Measurements from ENCODE around the gene CACNA1D. TPM values are rescaled to one million over a fixed set of nuclear protein-coding genes. Genes with fewer than 3 reads are reported as not detected.

Gene CACNA1D
- total and polyA plus RNA-seq, 2 donors (not counting 1 experiment from before 2014, with no cell fraction given): 0.17 to 0.37 TPM

- Histone ChIP-seq H3K4me3 (replicated peaks in 1 of 4; ENCODE audit: control extremely low read depth in 1 of 4, insufficient read depth in 1 of 4, low read depth in 3 of 4, low read length in 4 of 4) (no peak overlapping the region), H4K20me1 (ENCODE audit: control insufficient read depth, extremely low read depth, insufficient read depth, low read length) (no peaks in the 10 kb centered on the region), H3K27me3 (ENCODE audit: control insufficient read depth, insufficient read depth, low read length) (peaks cover 5% of the 10 kb centered on the region), H3K4me2 (ENCODE audit: extremely low read depth, insufficient read depth, low read length) (no peak overlapping the region), H3K9me3 (ENCODE audit: control insufficient read depth, insufficient read depth, low read depth, low read length) (no peaks in the 10 kb centered on the region), H3K4me1 (ENCODE audit: control insufficient read depth, extremely low read depth, insufficient read depth, low read length) (no peaks in the 10 kb centered on the region), H3K27ac (ENCODE audit: insufficient read depth, low read length) (no peak overlapping the region), H3K9ac (ENCODE audit: insufficient read depth, low read length) (no peak overlapping the region), H2AFZ (ENCODE audit: low read length) (no peak overlapping the region), H3K36me3 (ENCODE audit: control insufficient read depth, insufficient read depth, low read length) (no peaks in the 10 kb centered on the region), H3K79me2 (ENCODE audit: control insufficient read depth, insufficient read depth, low read length) (no peaks in the 10 kb centered on the region)
- no peak for TF ChIP-seq EZH2 (IDR thresholded peaks at IDR 0.05; ENCODE audit: low read length, missing control alignments)
- TF ChIP-seq CTCF (conservative IDR thresholded peaks at IDR 0.05 in 1 of 2, IDR thresholded peaks at IDR 0.05 in 1 of 2; ENCODE audit: low read depth in 1 of 2, low read length in 2 of 2): no peak
- no peak for DNase-seq (ENCODE audit: low read depth in 2 of 2)
Measured at GRCh38 chr3:53789459-53789858, 295.0 kb downstream of the CACNA1D start.

- no peaks in the 10 kb centered on the region for H4K20me1 ChIP-seq (ENCODE audit: control insufficient read depth, extremely low read depth, insufficient read depth, low read length)
- H3K36me3 ChIP-seq (ENCODE audit: control insufficient read depth, insufficient read depth, low read length): no peaks in the 10 kb centered on the region
- no peak overlapping the region for H3K4me2 ChIP-seq (ENCODE audit: extremely low read depth, insufficient read depth, low read length)
- H3K9ac ChIP-seq (ENCODE audit: insufficient read depth, low read length): no peak overlapping the region
- H3K27ac ChIP-seq (ENCODE audit: insufficient read depth, low read length): no peak overlapping the region
- TF ChIP-seq CTCF (conservative IDR thresholded peaks at IDR 0.05 in 1 of 2, IDR thresholded peaks at IDR 0.05 in 1 of 2; ENCODE audit: low read depth in 1 of 2, low read length in 2 of 2) (no peak), EZH2 (IDR thresholded peaks at IDR 0.05; ENCODE audit: low read length, missing control alignments) (no peak)
- no peaks in the 10 kb centered on the region for H3K4me1 ChIP-seq (ENCODE audit: control insufficient read depth, extremely low read depth, insufficient read depth, low read length)
- H3K9me3 ChIP-seq (ENCODE audit: control insufficient read depth, insufficient read depth, low read depth, low read length): no peaks in the 10 kb centered on the region
- no peak for DNase-seq (ENCODE audit: low read depth in 2 of 2)
- no peak overlapping the region for H3K4me3 ChIP-seq (replicated peaks in 1 of 4; ENCODE audit: control extremely low read depth in 1 of 4, insufficient read depth in 1 of 4, low read depth in 3 of 4, low read length in 4 of 4)
- H2AFZ ChIP-seq (ENCODE audit: low read length): no peak overlapping the region
- peaks cover 5% of the 10 kb centered on the region for H3K27me3 ChIP-seq (ENCODE audit: control insufficient read depth, insufficient read depth, low read length)
- H3K79me2 ChIP-seq (ENCODE audit: control insufficient read depth, insufficient read depth, low read length): no peaks in the 10 kb centered on the region
Measured at GRCh38 chr3:53790470-53790869, 296.1 kb downstream of the CACNA1D start.

GRCh38 chr3:53791317-53791716 is 296.9 kb downstream of the CACNA1D start:
- no peak for DNase-seq (ENCODE audit: low read depth in 2 of 2)
- no peak overlapping the region for H3K27ac ChIP-seq (ENCODE audit: insufficient read depth, low read length)
- no peaks in the 10 kb centered on the region for H3K4me1 ChIP-seq (ENCODE audit: control insufficient read depth, extremely low read depth, insufficient read depth, low read length)
- peaks cover 5% of the 10 kb centered on the region for H3K27me3 ChIP-seq (ENCODE audit: control insufficient read depth, insufficient read depth, low read length)
- H3K4me3 ChIP-seq (replicated peaks in 1 of 4; ENCODE audit: control extremely low read depth in 1 of 4, insufficient read depth in 1 of 4, low read depth in 3 of 4, low read length in 4 of 4): no peak overlapping the region
- TF ChIP-seq EZH2 (IDR thresholded peaks at IDR 0.05; ENCODE audit: low read length, missing control alignments) (no peak), CTCF (conservative IDR thresholded peaks at IDR 0.05 in 1 of 2, IDR thresholded peaks at IDR 0.05 in 1 of 2; ENCODE audit: low read depth in 1 of 2, low read length in 2 of 2) (no peak)
- no peak overlapping the region for H3K4me2 ChIP-seq (ENCODE audit: extremely low read depth, insufficient read depth, low read length)
- no peaks in the 10 kb centered on the region for H4K20me1 ChIP-seq (ENCODE audit: control insufficient read depth, extremely low read depth, insufficient read depth, low read length)
- no peak overlapping the region for H2AFZ ChIP-seq (ENCODE audit: low read length)
- no peaks in the 10 kb centered on the region for H3K36me3 ChIP-seq (ENCODE audit: control insufficient read depth, insufficient read depth, low read length)
- no peaks in the 10 kb centered on the region for H3K79me2 ChIP-seq (ENCODE audit: control insufficient read depth, insufficient read depth, low read length)
- no peak overlapping the region for H3K9ac ChIP-seq (ENCODE audit: insufficient read depth, low read length)
- H3K9me3 ChIP-seq (ENCODE audit: control insufficient read depth, insufficient read depth, low read depth, low read length): no peaks in the 10 kb centered on the region
